ENCODE data around the gene SLC6A3. TPM values are rescaled to one million over a fixed set of nuclear protein-coding genes. Genes with fewer than 3 reads are reported as not detected.
A peak's percentile ranks its signal among the peaks of the same experiment; 100 is the strongest.

SLC6A3 gene
- total and polyA plus RNA-seq, 2 of the 13 experiments (the other 11 are each of a cell fraction or from before 2014, with no cell fraction given): 0.01 TPM; not detected in 1

DNA sequence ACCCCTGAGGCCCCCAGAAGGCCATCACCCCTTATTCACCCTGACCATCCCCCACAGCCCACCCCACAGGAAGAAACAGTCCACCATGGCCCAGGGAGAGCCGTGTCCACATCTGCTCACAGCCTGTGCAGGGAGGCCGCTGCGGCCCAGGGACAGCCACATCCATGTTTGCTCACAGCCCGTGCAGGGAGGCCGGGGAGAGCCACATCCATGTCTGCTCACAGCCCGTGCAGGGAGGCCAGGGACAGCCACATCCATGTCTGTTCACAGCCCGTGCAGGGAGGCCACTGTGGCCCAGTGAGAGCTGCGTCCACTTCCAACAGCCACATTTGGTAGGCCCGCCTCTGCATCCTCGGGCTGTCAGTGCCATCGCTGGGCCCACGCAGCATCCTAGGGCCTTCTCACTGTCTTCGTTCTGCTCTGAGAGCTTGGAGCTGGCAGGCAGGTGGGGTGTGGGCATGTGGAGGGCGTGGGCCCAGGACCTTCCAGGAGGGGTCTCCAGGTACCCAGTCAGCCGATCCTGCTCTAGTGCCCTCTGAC, 40.4 kb upstream of the SLC6A3 start:
- DNase-seq (ENCODE audit: low spot score): no peak
- ChIA-PET POLR2A (no interaction called here), CTCF (ENCODE audit: low intra/inter-chr PET ratio, low total read pairs) (no interaction called here)
- Histone ChIP-seq H3K4me2 (ENCODE audit: low read depth, low read length) (no peak overlapping the region), H3K9ac (ENCODE audit: insufficient read depth, low read depth, low read length) (no peak overlapping the region), H3K9me3 (ENCODE audit: low read length) (no peaks in the 10 kb centered on the region), H3K36me3 (replicated peaks in 1 of 2; ENCODE audit: control insufficient read depth in 1 of 2, insufficient read depth in 2 of 2, low read length in 2 of 2) (peaks cover 36 to 54% of the 10 kb centered on the region in 2 experiments), H3K27ac (ENCODE audit: extremely low read length, insufficient read depth, low read length) (no peak overlapping the region), H3K4me1 (ENCODE audit: insufficient read depth, low read length) (no peaks in the 10 kb centered on the region), H2AFZ (ENCODE audit: low read length) (no peak overlapping the region), H3K79me2 (ENCODE audit: insufficient read depth, low read length) (no peaks in the 10 kb centered on the region), H4K20me1 (ENCODE audit: insufficient read depth, low read length) (0 out of 2 replicates have a peak, but pooled peaks cover 4% of the 10 kb centered on the region), H3K27me3 (ENCODE audit: control insufficient read depth in 1 of 2, insufficient read depth in 2 of 2, low read length in 2 of 2) (no peaks in the 10 kb centered on the region), H3K4me3 (replicated peaks in 1 of 3; ENCODE audit: insufficient read depth in 1 of 3, low read depth in 2 of 3, low read length in 3 of 3) (no peak overlapping the region)
- in situ Hi-C loops (cut with HindIII; ENCODE audit: extremely low pct_ligation_motif_present, low pct_unique_long_range_greater_than_20kb): no loop called here
- TF ChIP-seq SNAPC2 (CRISPR knock-in tag; IDR thresholded peaks at IDR 0.05) (no peak), POLR2A (IDR thresholded peaks at IDR 0.05; ENCODE audit: insufficient read depth in 1 of 2, low read depth in 2 of 2, low read length in 2 of 2) (0 out of 4 replicates have a peak, but pooled peaks of 1 of the 2 experiments have one; percentile 21)
- no CpG with 5 or more reads among the region's 15 CpGs for WGBS (ENCODE audit: low lambda C conversion rate)
- no peak for FAIRE-seq
- no TSS peak for BruUV-seq (replicated peaks)
- no peak for ATAC-seq
- intact Hi-C loops (cut with micrococcal nuclease; ENCODE audit: unreplicated experiment): no loop called here

DNA sequence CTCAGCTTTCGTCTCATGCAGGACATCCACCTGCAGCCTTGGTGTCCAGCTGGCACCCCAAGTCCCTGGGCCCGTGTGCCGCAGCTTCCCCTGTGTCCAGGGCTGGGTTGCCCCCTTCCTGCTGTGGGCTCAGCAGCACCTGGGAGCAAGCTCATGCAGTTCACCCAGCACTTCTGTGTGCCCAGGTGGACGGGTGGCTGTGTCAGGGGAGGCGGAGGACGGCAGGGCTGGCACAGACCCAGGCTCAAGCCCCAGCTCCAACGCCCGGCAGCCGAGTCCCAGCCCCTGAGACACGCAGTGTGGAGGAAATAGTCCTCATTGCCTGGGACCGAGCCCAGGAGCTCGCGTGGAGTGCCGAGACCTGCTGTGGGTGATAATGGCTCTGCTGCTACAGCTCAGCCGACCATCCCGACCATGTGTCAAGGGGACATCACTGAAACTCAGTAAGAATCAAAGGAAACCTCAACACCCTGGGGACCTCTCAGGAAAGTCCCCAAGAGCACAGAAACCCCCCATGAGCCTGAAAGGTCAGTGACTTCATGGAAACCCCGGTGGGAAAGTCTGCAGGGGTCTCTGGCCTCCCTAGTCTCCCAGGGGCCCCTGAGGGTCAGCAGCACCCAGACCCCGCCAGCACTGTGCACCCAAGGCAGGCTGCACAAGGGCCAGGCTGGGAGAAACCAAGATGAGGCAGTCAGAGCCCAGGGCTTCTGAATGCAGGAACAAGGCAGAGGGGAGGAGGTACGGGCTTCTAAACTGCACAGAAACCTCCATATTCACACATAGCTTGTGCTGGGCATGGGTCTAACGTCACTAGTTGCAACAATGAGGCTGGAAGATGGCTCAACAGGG, 39.7 kb upstream of the SLC6A3 start:
- intact Hi-C loops (cut with micrococcal nuclease; ENCODE audit: unreplicated experiment): no loop called here
- ChIA-PET CTCF (ENCODE audit: low intra/inter-chr PET ratio, low total read pairs) (no interaction called here), POLR2A (no interaction called here)
- ATAC-seq (no peak), FAIRE-seq (no peak), DNase-seq (ENCODE audit: low spot score) (no peak)
- H3K4me1 ChIP-seq (ENCODE audit: insufficient read depth, low read length): no peaks in the 10 kb centered on the region
- 97% methylated on average over 12 of the region's 20 CpGs for WGBS (ENCODE audit: low lambda C conversion rate)
- no TSS peak for BruUV-seq (replicated peaks)
- no peak overlapping the region for H3K4me2 ChIP-seq (ENCODE audit: low read depth, low read length)
- in situ Hi-C loops (cut with HindIII; ENCODE audit: extremely low pct_ligation_motif_present, low pct_unique_long_range_greater_than_20kb): no loop called here
- no peak overlapping the region for H2AFZ ChIP-seq (ENCODE audit: low read length)
- H3K9me3 ChIP-seq (ENCODE audit: low read length): no peaks in the 10 kb centered on the region
- H3K4me3 ChIP-seq (replicated peaks in 1 of 3; ENCODE audit: insufficient read depth in 1 of 3, low read depth in 2 of 3, low read length in 3 of 3): no peak overlapping the region
- H3K36me3 ChIP-seq (replicated peaks in 1 of 2; ENCODE audit: control insufficient read depth in 1 of 2, insufficient read depth in 2 of 2, low read length in 2 of 2): peaks cover 35 to 47% of the 10 kb centered on the region in 2 experiments
- no peak overlapping the region for H3K27ac ChIP-seq (ENCODE audit: extremely low read length, insufficient read depth, low read length)
- H3K9ac ChIP-seq (ENCODE audit: insufficient read depth, low read depth, low read length): no peak overlapping the region
- no peaks in the 10 kb centered on the region for H3K27me3 ChIP-seq (ENCODE audit: control insufficient read depth in 1 of 2, insufficient read depth in 2 of 2, low read length in 2 of 2)
- H3K79me2 ChIP-seq (ENCODE audit: insufficient read depth, low read length): no peaks in the 10 kb centered on the region
- TF ChIP-seq AKAP8 (CRISPR knock-in tag; IDR thresholded peaks at IDR 0.05) (peak; percentile 61; the same call in 1 of the 2 replicates), ZFP36 (IDR thresholded peaks at IDR 0.05; ENCODE audit: borderline replicate concordance, low read depth, low read length, partially characterized antibody) (no peak)
- H4K20me1 ChIP-seq (ENCODE audit: insufficient read depth, low read length): peaks cover 4% of the 10 kb centered on the region; the same call in 1 of the 2 replicates
